Immature natural killer cell (primary cell): Measurements from ENCODE around the gene RING1. TPM values are rescaled to one million over a fixed set of nuclear protein-coding genes. Genes with fewer than 3 reads are reported as not detected.

ENCODE experiments used
- DNase-seq, 3 donors: peaks; one replicate each; pipeline ENCODE4 v3.0.0; 2022; ENCODE audit warnings: mixed read lengths in 1 of 3
- H3K27ac Mint-ChIP-seq, 6 donors: one replicate each; pipeline ENCODE4 v1.8.0; 2020; ENCODE audit warnings: mixed read lengths in 6 of 6, mild to moderate bottlenecking in 5 of 6, inconsistent platforms in 4 of 6, moderate library complexity in 3 of 6
- H3K27me3 Mint-ChIP-seq, 3 donors: one replicate each; pipeline ENCODE4 v1.8.0; 2020 to 2021; ENCODE audit warnings: low read depth in 3 of 3, mild to moderate bottlenecking in 3 of 3, mixed read lengths in 3 of 3, moderate library complexity in 3 of 3, inconsistent platforms in 1 of 3
- H3K36me3 Mint-ChIP-seq, 3 donors: one replicate each; pipeline ENCODE4 v1.8.0; 2020; ENCODE audit warnings: mixed read lengths in 3 of 3, inconsistent platforms in 2 of 3, mild to moderate bottlenecking in 2 of 3
- H3K4me1 Mint-ChIP-seq, 2 donors: one replicate each; pipeline ENCODE4 v1.8.0; 2020; ENCODE audit warnings: inconsistent platforms in 2 of 2, mild to moderate bottlenecking in 2 of 2, mixed read lengths in 2 of 2, moderate library complexity in 1 of 2
- H3K4me3 Mint-ChIP-seq, 5 donors: one replicate each; pipeline ENCODE4 v1.8.0; 2020; ENCODE audit warnings: mild to moderate bottlenecking in 5 of 5, mixed read lengths in 5 of 5, inconsistent platforms in 3 of 5, moderate library complexity in 3 of 5
- H3K9me3 Mint-ChIP-seq, 6 donors: one replicate each; pipeline ENCODE4 v1.8.0; 2020; ENCODE audit warnings: mild to moderate bottlenecking in 6 of 6, mixed read lengths in 6 of 6, inconsistent platforms in 4 of 6, moderate library complexity in 3 of 6
- polyA plus RNA-seq, 3 donors: library from polyadenylated mRNA; unstranded; fragments of 300-500 nt; fragmentation: Illumina TruSeq; gene quantifications; one replicate each; pipeline ENCODE4 v1.2.3, GENCODE V29; 2021

The RING1 gene
- polyA plus RNA-seq, 3 donors from 2014 or later = 5.5 to 9.5 (median 9.2) TPM

- peaks cover 14 to 20% (median 16%) of the 10 kb centered on the region in 3 donors for H3K27me3 Mint-ChIP-seq
- peak overlapping the region; percentile 99 to 100 (median 99) for H3K4me3 Mint-ChIP-seq
- no peaks in the 10 kb centered on the region for H3K9me3 Mint-ChIP-seq
- DNase-seq = no peak
- H3K4me1 Mint-ChIP-seq = peaks cover 72 to 77% of the 10 kb centered on the region in 2 donors
- peak overlapping the region; percentile 11 to 99 (median 88) for H3K27ac Mint-ChIP-seq
- H3K36me3 Mint-ChIP-seq = peaks cover 7 to 25% (median 8%) of the 10 kb centered on the region in 3 donors
These were observed 6.4 kb upstream of the RING1 start for GRCh38 chr6:33201935-33202334.

GRCh38 chr6:33202799-33203198, 5.5 kb upstream of the RING1 start:
- Mint-ChIP-seq H3K9me3 (no peaks in the 10 kb centered on the region), H3K4me1 (peaks cover 65 to 68% of the 10 kb centered on the region in 2 donors), H3K36me3 (peaks cover 7 to 22% (median 8%) of the 10 kb centered on the region in 3 donors), H3K4me3 (peak overlapping the region; percentile 44 to 100 (median 99)), H3K27me3 (peaks cover 13 to 23% (median 17%) of the 10 kb centered on the region in 3 donors), H3K27ac (peak overlapping the region in 4 of 6 donors; percentile 36 to 66 (median 42))
- no peak for DNase-seq

GRCh38 chr6:33203443-33204164, 4.7 kb upstream of the RING1 start:
- no peak for DNase-seq
- H3K4me1 Mint-ChIP-seq = peaks cover 57 to 61% of the 10 kb centered on the region in 2 donors
- peaks cover 15 to 24% (median 19%) of the 10 kb centered on the region in 3 donors for H3K27me3 Mint-ChIP-seq
- peak overlapping the region; percentile 86 to 100 (median 99) for H3K4me3 Mint-ChIP-seq
- H3K36me3 Mint-ChIP-seq = peaks cover 7 to 22% (median 8%) of the 10 kb centered on the region in 3 donors
- no peaks in the 10 kb centered on the region for H3K9me3 Mint-ChIP-seq
- H3K27ac Mint-ChIP-seq = peak overlapping the region in 5 of 6 donors; percentile 65 to 80 (median 75)

GRCh38 chr6:33204165-33204414, 4.2 kb upstream of the RING1 start:
- peaks cover 18 to 26% (median 24%) of the 10 kb centered on the region in 3 donors for H3K27me3 Mint-ChIP-seq
- peak overlapping the region; percentile 86 to 93 (median 89) for H3K4me3 Mint-ChIP-seq
- no peak for DNase-seq
- peak overlapping the region in 5 of 6 donors; percentile 67 to 80 (median 75) for H3K27ac Mint-ChIP-seq
- H3K9me3 Mint-ChIP-seq = no peaks in the 10 kb centered on the region
- H3K4me1 Mint-ChIP-seq = peaks cover 58 to 61% of the 10 kb centered on the region in 2 donors
- H3K36me3 Mint-ChIP-seq = peaks cover 7 to 22% (median 8%) of the 10 kb centered on the region in 3 donors

GRCh38 chr6:33204415-33205190, 3.7 kb upstream of the RING1 start, which contains the start of gene HSD17B8:
TSS of gene HSD17B8 (plus strand) at chr6:33204655. CDS start at chr6:33204669, 14 bp downstream.
- Mint-ChIP-seq H3K9me3 (no peaks in the 10 kb centered on the region), H3K4me3 (peak within 1 kb of the TSS; percentile 86 to 100 (median 93)), H3K27ac (peak within 1 kb of the TSS; percentile 71 to 94 (median 82)), H3K36me3 (peaks cover 7 to 23% (median 8%) of the 10 kb centered on the region in 3 donors), H3K4me1 (peaks cover 58 to 61% of the 10 kb centered on the region in 2 donors), H3K27me3 (peaks cover 18 to 26% (median 20%) of the 10 kb centered on the region in 3 donors)
- peak; percentile 88 to 89 (median 88) for DNase-seq

GRCh38 chr6:33205191-33206026, 2.9 kb upstream of the RING1 start:
- Mint-ChIP-seq H3K27me3 (peaks cover 16 to 23% (median 20%) of the 10 kb centered on the region in 3 donors), H3K4me1 (peaks cover 60 to 62% of the 10 kb centered on the region in 2 donors), H3K27ac (peak overlapping the region; percentile 71 to 94 (median 82)), H3K4me3 (peak overlapping the region; percentile 86 to 93 (median 89)), H3K9me3 (no peaks in the 10 kb centered on the region), H3K36me3 (peaks cover 7 to 30% (median 8%) of the 10 kb centered on the region in 3 donors)
- DNase-seq = no peak

GRCh38 chr6:33206027-33206863, 2.1 kb upstream of the RING1 start:
- Mint-ChIP-seq H3K36me3 (peaks cover 4 to 28% (median 7%) of the 10 kb centered on the region in 3 donors), H3K27ac (peak overlapping the region in 5 of 6 donors; percentile 29 to 76 (median 69)), H3K4me3 (peak overlapping the region; percentile 45 to 93 (median 64)), H3K9me3 (no peaks in the 10 kb centered on the region), H3K4me1 (peaks cover 52 to 54% of the 10 kb centered on the region in 2 donors), H3K27me3 (peaks cover 10 to 20% (median 16%) of the 10 kb centered on the region in 3 donors)
- DNase-seq = no peak

GRCh38 chr6:33206864-33207551, 1.3 kb upstream of the RING1 start:
- Mint-ChIP-seq H3K9me3 (no peaks in the 10 kb centered on the region), H3K27me3 (peaks cover 10 to 22% (median 17%) of the 10 kb centered on the region in 3 donors), H3K4me1 (peaks cover 44 to 47% of the 10 kb centered on the region in 2 donors), H3K36me3 (peaks cover 5 to 28% (median 9%) of the 10 kb centered on the region in 3 donors), H3K4me3 (peak overlapping the region in 4 of 5 donors; percentile 80 to 92 (median 84)), H3K27ac (peak overlapping the region in 1 of 6 donors; percentile 79)
- DNase-seq = no peak

- Mint-ChIP-seq H3K27ac (peak overlapping the region; percentile 76 to 98 (median 90)), H3K4me1 (peaks cover 41 to 47% of the 10 kb centered on the region in 2 donors), H3K9me3 (no peaks in the 10 kb centered on the region), H3K36me3 (peaks cover 11 to 28% (median 11%) of the 10 kb centered on the region in 3 donors), H3K27me3 (peaks cover 16 to 25% (median 21%) of the 10 kb centered on the region in 3 donors), H3K4me3 (peak overlapping the region; percentile 80 to 92 (median 85))
- peak in 1 of 3 donors; percentile 27 for DNase-seq
These were observed 679 bp upstream of the RING1 start for GRCh38 chr6:33207552-33208090.

GRCh38 chr6:33209856-33210255, 1.6 kb downstream of the RING1 start:
- H3K4me1 Mint-ChIP-seq = peaks cover 35 to 39% of the 10 kb centered on the region in 2 donors
- H3K9me3 Mint-ChIP-seq = no peaks in the 10 kb centered on the region
- H3K36me3 Mint-ChIP-seq = peaks cover 4 to 24% (median 12%) of the 10 kb centered on the region in 3 donors
- no peak for DNase-seq
- peak overlapping the region; percentile 21 to 92 (median 85) for H3K4me3 Mint-ChIP-seq
- H3K27me3 Mint-ChIP-seq = peaks cover 22 to 28% (median 23%) of the 10 kb centered on the region in 3 donors
- H3K27ac Mint-ChIP-seq = peak overlapping the region in 2 of 6 donors; percentile 42 to 95

GRCh38 chr6:33211136-33211535, 2.8 kb downstream of the RING1 start:
- Mint-ChIP-seq H3K36me3 (peaks cover 4 to 24% (median 12%) of the 10 kb centered on the region in 3 donors), H3K4me3 (no peak overlapping the region), H3K27ac (no peak overlapping the region), H3K4me1 (peaks cover 29 to 33% of the 10 kb centered on the region in 2 donors), H3K9me3 (no peaks in the 10 kb centered on the region), H3K27me3 (peaks cover 18 to 30% (median 23%) of the 10 kb centered on the region in 3 donors)
- no peak for DNase-seq
